ENCODE data around the gene CAMSAP2. TPM values are rescaled to one million over a fixed set of nuclear protein-coding genes. Genes with fewer than 3 reads are reported as not detected.
A peak's percentile ranks its signal among the peaks of the same experiment; 100 is the strongest.

Gene CAMSAP2
- total RNA-seq, 1 donor from 2014 or later, result 37.3 TPM

GRCh38 chr1:200856716-200857357, 118.1 kb downstream of the CAMSAP2 start:
- peak; percentile 37 for DNase-seq

- DNase-seq, result no peak
Measured at GRCh38 chr1:200857804-200858203, 119.1 kb downstream of the CAMSAP2 start.

- DNase-seq, result no peak
Measured at GRCh38 chr1:200861937-200862647, 123.4 kb downstream of the CAMSAP2 start.

- no peak for DNase-seq
Measured at GRCh38 chr1:200862713-200863415, 124.2 kb downstream of the CAMSAP2 start.

GRCh38 chr1:200866116-200866515, 127.4 kb downstream of the CAMSAP2 start:
- DNase-seq, result no peak

GRCh38 chr1:200866521-200866920, 127.8 kb downstream of the CAMSAP2 start:
- DNase-seq, result no peak

- DNase-seq, result no peak
Measured at GRCh38 chr1:200867018-200867811, 128.5 kb downstream of the CAMSAP2 start.

- no peak for DNase-seq
Measured at GRCh38 chr1:200869376-200869752, 130.7 kb downstream of the CAMSAP2 start.

- no peak for DNase-seq
Measured at GRCh38 chr1:200869753-200870391, 131.2 kb downstream of the CAMSAP2 start.

GRCh38 chr1:200872446-200873115, 133.9 kb downstream of the CAMSAP2 start, which contains the start of gene GPR25:
TSS of gene GPR25 (plus strand) at chr1:200872981. CDS start at chr1:200873038, 57 bp downstream.
- no peak for DNase-seq

GRCh38 chr1:200873116-200873670, 134.5 kb downstream of the CAMSAP2 start:
- peak; percentile 19 for DNase-seq

- peak; percentile 15 for DNase-seq
Measured at GRCh38 chr1:200873671-200874397, 135.1 kb downstream of the CAMSAP2 start.

GRCh38 chr1:200874694-200875093, 136.0 kb downstream of the CAMSAP2 start:
- DNase-seq, result no peak

GRCh38 chr1:200875416-200875815, 136.7 kb downstream of the CAMSAP2 start:
- no peak for DNase-seq

- DNase-seq, result no peak
Measured at GRCh38 chr1:200877010-200877409, 138.3 kb downstream of the CAMSAP2 start.

- DNase-seq, result no peak
Measured at GRCh38 chr1:200877839-200878551, 139.3 kb downstream of the CAMSAP2 start.

GRCh38 chr1:200880212-200880611, 141.5 kb downstream of the CAMSAP2 start:
- DNase-seq, result no peak

GRCh38 chr1:200883118-200883517, 144.4 kb downstream of the CAMSAP2 start:
- DNase-seq, result no peak

GRCh38 chr1:200885623-200886402, 147.1 kb downstream of the CAMSAP2 start:
- no peak for DNase-seq
